GM19455 (cell line): ENCODE results near the gene DSC2.
"Not testable (repeated sequence)": the region's sequence is repeated elsewhere in the genome, so short reads cannot be mapped to it uniquely, and the experiment has no call there.

ENCODE experiments used
- ATAC-seq: cut with Tn5 transposase; IDR thresholded peaks from one replicate; pipeline ENCODE4 v1.9.1; 2021; ENCODE audit not compliant: unreplicated experiment

DSC2 gene

GRCh38 chr18:31046916-31047315, 55.3 kb downstream of the DSC2 start:
- ATAC-seq, result no peak

GRCh38 chr18:31045599-31045998, 56.6 kb downstream of the DSC2 start:
- no peak for ATAC-seq

GRCh38 chr18:31044926-31045325, 57.3 kb downstream of the DSC2 start:
- no peak for ATAC-seq

- ATAC-seq, result no peak
Measured at GRCh38 chr18:31043709-31044108, 58.5 kb downstream of the DSC2 start.

GRCh38 chr18:31042406-31043181, 59.6 kb downstream of the DSC2 start, which contains the start of gene DSC3:
DSC3 (minus strand) TSS chr18:31042742; CDS start chr18:31042660, 82 bp downstream.
- no peak for ATAC-seq

GRCh38 chr18:31042084-31042405, 60.2 kb downstream of the DSC2 start:
- ATAC-seq, result no peak

GRCh38 chr18:31041271-31042083, 60.7 kb downstream of the DSC2 start:
- no peak for ATAC-seq

GRCh38 chr18:31040686-31041270, 61.4 kb downstream of the DSC2 start:
- ATAC-seq, result no peak

- ATAC-seq, result no peak
Measured at GRCh38 chr18:31039426-31039825, 62.8 kb downstream of the DSC2 start.

- ATAC-seq, result not testable (repeated sequence)
Measured at GRCh38 chr18:31037686-31038085, 64.5 kb downstream of the DSC2 start.

GRCh38 chr18:31034541-31034940, 67.7 kb downstream of the DSC2 start:
- no peak for ATAC-seq

GRCh38 chr18:31030574-31031278, 71.5 kb downstream of the DSC2 start:
- no peak for ATAC-seq

- no peak for ATAC-seq
Measured at GRCh38 chr18:31015715-31016434, 86.3 kb downstream of the DSC2 start.

- not testable (repeated sequence) for ATAC-seq
Measured at GRCh38 chr18:31011455-31011854, 90.8 kb downstream of the DSC2 start.

- ATAC-seq, result no peak
Measured at GRCh38 chr18:31010601-31011000, 91.6 kb downstream of the DSC2 start.
